Measurements from ENCODE around the gene PCDHB11. TPM values are rescaled to one million over a fixed set of nuclear protein-coding genes. Genes with fewer than 3 reads are reported as not detected.
"Not testable (repeated sequence)": the region's sequence is repeated elsewhere in the genome, so short reads cannot be mapped to it uniquely, and the experiment has no call there.

The PCDHB11 gene
- total and polyA plus RNA-seq, 2 experiments from 2014 or later: 0.19 to 1.3 TPM

GRCh38 chr5:141234109-141234667, 34.8 kb downstream of the PCDHB11 start:
- Histone ChIP-seq H3K79me2 (replicated peaks; ENCODE audit: insufficient read depth) (no peaks in the 10 kb centered on the region), H3K36me3 (ENCODE audit: insufficient read depth) (no peaks in the 10 kb centered on the region), H3K27ac (ENCODE audit: low read depth) (no peak overlapping the region), H3K27me3 (ENCODE audit: insufficient read depth) (no peaks in the 10 kb centered on the region), H4K20me1 (replicated peaks; ENCODE audit: insufficient read depth) (no peaks in the 10 kb centered on the region), H3K4me1 (ENCODE audit: insufficient read depth) (0 out of 2 replicates have a peak, but pooled peaks cover 6% of the 10 kb centered on the region), H3F3A (replicated peaks; ENCODE audit: low read depth) (no peaks in the 10 kb centered on the region), H3K9me2 (ENCODE audit: insufficient read depth) (no peaks in the 10 kb centered on the region), H3K4me2 (peak overlapping the region; percentile 68), H3K4me3 (peak overlapping the region; percentile 57), H2AFZ (peak overlapping the region; percentile 87)
- DNase-seq (ENCODE audit: low spot score): peak; percentile 76
- peak; percentile 81 to 86 for TF ChIP-seq CTCF (conservative IDR thresholded peaks at IDR 0.05; ENCODE audit: low read depth in 2 of 2)
- TF ChIP-seq CREB1 (CRISPR knock-in tag; IDR thresholded peaks at IDR 0.05; ENCODE audit: low read depth): no peak
- TF ChIP-seq NANOG (IDR thresholded peaks at IDR 0.05; ENCODE audit: borderline replicate concordance): no peak
- Mint-ChIP-seq H3K27ac (no peak overlapping the region), H3K9me3 (peaks cover 57% of the 10 kb centered on the region), H3K4me3 (no peak overlapping the region), H3K36me3 (ENCODE audit: low read depth) (peaks cover 26% of the 10 kb centered on the region), H3K27me3 (ENCODE audit: insufficient read depth, low read depth, poor library complexity) (peaks cover 4% of the 10 kb centered on the region), H3K4me1 (peaks cover 2% of the 10 kb centered on the region; the same call in 1 of the 3 replicates)
- no peak for ATAC-seq

GRCh38 chr5:141235922-141236321, 36.5 kb downstream of the PCDHB11 start:
- not testable (repeated sequence) for H3K4me1 Mint-ChIP-seq; H3K4me2 ChIP-seq; ATAC-seq; H3K4me3 Mint-ChIP-seq; H2AFZ ChIP-seq; H3K27me3 Mint-ChIP-seq (ENCODE audit: insufficient read depth, low read depth, poor library complexity); H3K79me2 ChIP-seq (replicated peaks; ENCODE audit: insufficient read depth); H3K4me1 ChIP-seq (ENCODE audit: insufficient read depth); H4K20me1 ChIP-seq (replicated peaks; ENCODE audit: insufficient read depth); DNase-seq (ENCODE audit: low spot score); H3K27me3 ChIP-seq (ENCODE audit: insufficient read depth); H3K4me3 ChIP-seq; H3F3A ChIP-seq (replicated peaks; ENCODE audit: low read depth); H3K27ac Mint-ChIP-seq; H3K36me3 ChIP-seq (ENCODE audit: insufficient read depth); H3K9me2 ChIP-seq (ENCODE audit: insufficient read depth); H3K27ac ChIP-seq (ENCODE audit: low read depth)
- H3K9me3 Mint-ChIP-seq: peaks cover 63% of the 10 kb centered on the region
- peaks cover 33% of the 10 kb centered on the region for H3K36me3 Mint-ChIP-seq (ENCODE audit: low read depth)

GRCh38 chr5:141236516-141237313, 37.3 kb downstream of the PCDHB11 start:
- TF ChIP-seq ETS1 (IDR thresholded peaks at IDR 0.05): no peak
- TF ChIP-seq EZH2phosphoT487 (IDR thresholded peaks at IDR 0.05; ENCODE audit: unreplicated experiment): no peak
- no peak for ATAC-seq
- Histone ChIP-seq H3K36me3 (ENCODE audit: insufficient read depth) (no peaks in the 10 kb centered on the region), H3K9me2 (ENCODE audit: insufficient read depth) (no peaks in the 10 kb centered on the region), H4K20me1 (replicated peaks; ENCODE audit: insufficient read depth) (no peaks in the 10 kb centered on the region), H3F3A (replicated peaks; ENCODE audit: low read depth) (no peaks in the 10 kb centered on the region), H3K27ac (ENCODE audit: low read depth) (no peak overlapping the region), H3K4me3 (no peak overlapping the region), H3K4me2 (no peak overlapping the region), H3K4me1 (ENCODE audit: insufficient read depth) (0 out of 2 replicates have a peak, but pooled peaks cover 6% of the 10 kb centered on the region), H3K79me2 (replicated peaks; ENCODE audit: insufficient read depth) (no peaks in the 10 kb centered on the region), H3K27me3 (ENCODE audit: insufficient read depth) (no peaks in the 10 kb centered on the region), H2AFZ (no peak overlapping the region)
- peaks cover 2% of the 10 kb centered on the region; the same call in 1 of the 3 replicates for H3K4me1 Mint-ChIP-seq
- DNase-seq (ENCODE audit: low spot score): peak; percentile 34
- H3K27ac Mint-ChIP-seq: no peak overlapping the region
- H3K9me3 Mint-ChIP-seq: peaks cover 63% of the 10 kb centered on the region
- no peak overlapping the region for H3K4me3 Mint-ChIP-seq
- H3K27me3 Mint-ChIP-seq (ENCODE audit: insufficient read depth, low read depth, poor library complexity): peaks cover 4% of the 10 kb centered on the region
- peaks cover 36% of the 10 kb centered on the region for H3K36me3 Mint-ChIP-seq (ENCODE audit: low read depth)
